ENCODE results near the gene PLA2G2C.

DNA sequence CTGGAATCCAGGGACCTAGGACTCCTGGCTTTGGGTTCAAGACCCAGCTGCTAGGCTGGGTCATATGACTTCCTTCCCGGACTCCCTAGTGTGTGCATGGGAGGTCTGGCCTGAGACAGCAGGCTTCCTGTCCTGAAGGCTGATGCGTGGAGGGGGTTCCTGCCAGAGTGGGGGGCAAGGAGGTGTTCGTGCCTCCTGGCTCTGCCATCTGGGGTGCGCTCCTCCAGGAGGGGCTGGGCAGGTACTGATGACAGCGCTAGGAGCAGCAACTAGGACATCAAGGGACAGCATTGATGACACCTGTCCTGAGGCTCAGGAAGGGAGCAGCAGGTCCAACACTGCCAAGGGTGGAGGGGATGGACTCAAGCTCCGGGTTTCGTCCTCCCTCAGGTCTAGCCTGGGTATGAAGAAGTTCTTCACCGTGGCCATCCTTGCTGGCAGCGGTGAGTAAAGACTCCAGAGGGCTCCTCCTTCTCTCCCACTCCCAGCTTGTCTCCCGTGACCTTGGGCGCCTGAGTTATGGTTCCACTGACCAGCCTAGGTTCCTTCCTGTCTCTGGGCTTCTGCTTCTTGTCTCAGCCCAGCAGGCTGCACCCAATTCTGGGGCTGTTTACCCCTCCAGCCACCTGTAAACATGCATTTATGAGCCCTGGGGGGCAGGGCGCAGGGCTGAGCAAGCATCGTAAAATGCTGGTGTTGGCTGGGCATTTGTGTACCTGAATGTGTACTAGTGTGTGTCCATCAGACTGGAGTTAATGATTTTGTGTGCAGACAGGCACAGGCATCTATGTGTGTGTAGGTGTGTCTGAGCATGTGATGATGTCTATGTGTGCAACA is 46.3 kb downstream of the PLA2G2C start:
- TF ChIP-seq EZH2 (IDR thresholded peaks at IDR 0.05): no peak
- no peak for TF ChIP-seq POLR2AphosphoS5 (IDR thresholded peaks at IDR 0.05; ENCODE audit: borderline replicate concordance, low read depth, low read length)
- no peak for TF ChIP-seq FOXP2 (optimal IDR thresholded peaks at IDR 0.05; ENCODE audit: control extremely low read depth, extremely low read length, insufficient read depth)
